ENCODE data around the gene CUL9. TPM values are rescaled to one million over a fixed set of nuclear protein-coding genes. Genes with fewer than 3 reads are reported as not detected.

The CUL9 gene
- polyA plus RNA-seq, 1 donor = 17.8 TPM

DNA sequence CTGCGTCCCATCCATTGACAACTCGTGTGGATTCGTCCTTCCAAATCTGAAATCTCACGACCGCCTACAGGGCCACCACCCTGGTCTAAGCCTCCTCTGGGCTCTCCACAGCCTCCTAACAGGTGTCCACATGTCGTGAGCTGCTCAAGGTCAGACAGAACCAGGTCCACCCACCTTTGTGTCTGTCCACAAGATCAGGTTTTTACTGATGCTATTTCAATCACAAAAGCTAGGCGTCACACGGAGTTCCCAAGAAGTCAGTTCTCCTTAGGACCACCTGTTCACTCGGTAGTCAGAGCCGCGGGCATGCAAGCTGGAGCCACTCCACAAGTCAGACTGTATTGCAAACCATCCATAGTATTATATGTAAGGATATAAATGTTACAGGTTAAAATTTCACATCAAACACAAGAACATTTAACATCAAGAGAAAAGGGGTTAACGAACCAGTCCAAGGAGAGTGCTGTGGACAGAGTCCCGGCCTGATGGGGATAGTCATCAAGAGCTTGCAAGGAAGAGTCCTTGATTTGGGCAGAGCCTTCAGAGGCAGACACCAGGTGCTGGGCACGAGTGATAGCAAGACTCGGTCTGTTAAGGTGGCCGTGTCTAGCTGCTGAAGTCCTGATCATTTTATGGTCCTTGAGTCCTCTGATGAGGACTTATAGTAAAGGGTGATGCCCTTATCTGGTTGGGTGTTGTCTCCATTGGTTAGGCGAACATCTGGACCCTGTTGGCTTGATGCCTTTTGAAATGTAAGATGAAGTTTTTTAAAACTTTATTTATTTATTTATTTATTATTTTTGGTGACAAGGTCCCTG is 48.0 kb downstream of the CUL9 start:
- no peak for DNase-seq (ENCODE audit: low read depth)

DNA sequence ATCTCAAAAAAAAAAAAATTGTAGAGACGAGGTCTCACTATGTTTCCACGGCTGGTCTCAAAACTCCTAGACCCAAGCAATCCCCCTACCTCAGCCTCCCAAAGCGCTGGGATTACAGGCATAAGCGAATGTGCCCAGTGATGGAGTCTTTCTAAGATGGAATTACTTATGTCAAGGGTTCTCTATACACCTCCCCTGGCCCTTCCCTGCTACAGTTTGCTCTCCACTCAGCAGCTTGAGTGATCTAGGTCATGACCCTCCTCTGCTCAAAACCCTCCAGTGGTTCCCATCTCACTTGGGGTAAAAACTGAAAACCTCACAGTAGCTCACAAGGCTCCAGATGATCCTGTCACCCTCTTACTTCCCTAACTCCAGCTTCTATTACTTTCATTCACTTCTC is 49.1 kb downstream of the CUL9 start:
- DNase-seq (ENCODE audit: low read depth) = no peak

DNA sequence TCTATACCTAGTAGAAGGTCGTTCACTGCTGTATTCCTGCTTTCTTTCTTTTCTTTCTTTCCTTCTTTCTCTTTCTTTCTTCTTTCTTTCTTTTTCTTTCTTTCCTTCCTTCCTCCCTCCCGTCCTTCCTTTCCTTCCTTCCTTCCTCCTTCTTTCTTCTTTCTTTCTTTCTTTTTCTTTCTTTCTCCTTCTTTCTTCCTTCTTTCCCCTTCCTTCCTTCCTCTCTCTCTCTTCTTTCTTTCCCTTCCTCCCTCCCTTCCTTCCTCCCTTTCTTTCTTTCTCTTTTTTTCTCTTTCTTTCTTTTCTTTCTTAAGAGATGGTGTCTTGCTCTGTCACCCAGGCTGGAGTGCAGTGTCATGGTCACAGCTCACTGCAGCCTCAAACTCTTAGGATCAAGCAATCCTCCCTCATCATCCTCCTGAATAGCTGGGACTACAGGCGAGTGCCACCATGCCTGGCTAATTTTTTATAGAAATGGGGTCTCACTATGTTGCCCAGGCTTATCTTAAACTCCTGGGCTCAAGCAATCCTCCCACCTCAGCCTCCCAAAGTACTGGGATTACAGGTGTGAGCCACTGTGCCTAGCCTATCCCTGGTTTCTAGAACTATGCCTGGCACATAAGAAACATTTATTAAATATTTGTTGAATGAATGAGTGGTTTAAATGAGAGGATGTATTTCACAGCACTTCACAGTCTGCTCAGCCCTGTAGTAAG is 49.9 kb downstream of the CUL9 start:
- DNase-seq (ENCODE audit: low read depth) = no peak

DNA sequence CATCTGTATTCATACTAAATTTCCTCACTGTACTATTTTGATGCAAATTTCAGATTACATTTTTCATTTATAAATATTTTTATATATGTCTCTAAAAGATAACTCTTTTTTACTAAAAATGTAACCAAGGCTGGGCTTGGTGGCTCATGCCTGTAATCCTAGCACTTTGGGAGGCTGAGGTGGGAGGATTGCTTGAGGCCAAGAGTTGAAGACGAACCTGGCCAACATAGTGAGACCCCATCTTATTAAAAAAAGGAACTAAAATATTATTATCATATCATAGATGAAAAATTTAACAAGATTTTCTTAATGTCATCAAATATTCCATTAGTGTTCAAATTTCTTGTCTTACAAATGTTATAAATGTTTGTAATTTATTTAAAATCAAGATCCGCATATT is 53.8 kb downstream of the CUL9 start:
- DNase-seq (ENCODE audit: low read depth) = no peak

DNA sequence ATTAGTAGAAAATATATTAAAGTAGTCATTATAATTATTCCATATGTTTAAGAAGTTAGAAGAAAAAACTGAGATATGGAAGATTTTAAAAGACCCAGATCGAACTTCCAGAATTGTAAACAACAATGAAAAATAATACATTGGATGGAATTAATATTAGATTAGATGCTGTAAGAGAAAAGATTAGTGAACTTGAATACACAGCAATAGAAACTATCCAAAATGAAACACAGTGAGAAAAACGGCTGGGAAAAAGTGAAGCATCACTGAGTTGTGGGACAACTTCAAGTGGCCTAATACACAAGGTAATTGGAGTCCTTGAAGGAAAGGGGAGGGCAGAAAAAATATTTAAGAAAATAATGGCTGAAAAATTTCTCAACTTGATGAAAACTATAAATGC is 57.1 kb downstream of the CUL9 start:
- DNase-seq (ENCODE audit: low read depth) = no peak

DNA sequence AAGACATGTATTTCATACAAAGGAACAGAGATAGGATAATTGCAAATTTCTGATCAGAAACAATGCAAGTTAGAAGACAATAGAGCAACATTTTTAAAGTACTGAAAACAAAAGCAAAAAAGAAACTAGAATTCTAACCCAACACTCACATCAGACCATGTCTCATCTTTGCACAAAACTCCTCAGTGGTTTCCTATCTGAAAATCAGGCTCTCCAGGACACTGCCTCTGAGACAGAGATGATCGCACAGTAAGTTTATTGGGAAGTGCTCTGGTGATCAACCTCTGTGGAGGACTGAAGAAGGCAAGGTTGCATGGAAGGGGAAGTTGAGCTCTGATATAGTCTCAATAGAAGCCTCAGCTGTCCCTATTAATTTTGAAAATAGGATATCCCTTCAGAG is 59.0 kb downstream of the CUL9 start:
- DNase-seq (ENCODE audit: low read depth) = no peak

DNA sequence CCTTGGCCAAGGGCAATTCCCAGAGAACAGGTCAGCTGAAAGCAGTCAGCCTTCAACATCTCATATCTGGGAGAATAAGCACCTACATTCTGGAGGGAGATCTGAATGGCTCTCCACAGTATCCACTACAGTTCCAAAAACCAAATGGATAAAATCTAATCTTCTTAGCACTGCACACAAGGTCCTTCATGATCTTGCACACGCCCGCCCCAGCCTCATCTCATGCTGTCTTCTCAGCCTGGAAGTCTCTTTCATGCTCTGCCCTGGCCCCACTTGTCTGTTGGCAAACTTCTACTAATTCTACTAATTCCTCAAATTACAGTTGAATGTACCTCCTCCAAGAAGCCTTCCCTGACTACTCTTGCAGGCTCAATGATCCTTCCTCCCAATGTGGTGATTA is 59.5 kb downstream of the CUL9 start:
- DNase-seq (ENCODE audit: low read depth) = no peak

DNA sequence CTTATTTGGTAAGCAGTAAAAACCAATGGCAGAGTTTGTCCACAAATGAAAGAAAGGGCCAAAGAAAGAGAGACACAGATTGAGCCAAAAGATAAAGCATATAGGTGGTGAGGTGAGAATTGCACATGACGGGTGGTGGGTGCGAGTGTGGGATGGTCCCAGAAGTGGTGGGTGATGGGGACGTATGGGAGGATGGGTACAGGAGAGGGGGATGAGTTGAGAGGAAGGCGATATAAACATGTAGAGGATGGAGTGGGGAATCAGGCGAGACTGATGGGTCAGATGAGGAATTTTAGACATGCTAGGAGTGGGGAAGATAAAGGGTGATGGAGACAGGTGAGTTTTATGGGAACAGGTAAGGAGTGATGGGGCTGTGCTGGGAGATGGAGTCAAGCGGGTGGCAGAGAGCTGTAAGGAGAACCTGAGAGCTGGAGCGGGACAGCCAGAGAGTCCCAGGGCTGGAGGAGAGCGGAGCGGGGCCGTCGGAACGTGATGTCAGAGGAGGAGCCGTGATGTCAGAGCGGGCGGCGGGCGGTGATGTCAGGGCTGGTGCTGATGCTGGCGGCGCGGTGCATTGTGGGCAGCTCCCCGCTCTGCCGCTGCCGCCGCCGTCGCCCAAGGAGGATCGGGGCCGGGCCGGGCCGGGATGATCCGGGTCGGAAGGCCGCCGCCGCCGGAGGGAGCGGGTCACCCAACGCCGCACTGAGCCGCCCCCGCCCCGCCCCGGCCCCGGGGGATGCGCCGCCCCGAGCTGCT is 61.1 kb downstream of the CUL9 start, which contains the start of gene TTBK1:
Gene TTBK1, plus strand, starts transcription at position 574 of the 756 bp plus-strand sequence. CDS start 3,180 bp downstream, outside the sequence.
- DNase-seq (ENCODE audit: low read depth) = no peak

DNA sequence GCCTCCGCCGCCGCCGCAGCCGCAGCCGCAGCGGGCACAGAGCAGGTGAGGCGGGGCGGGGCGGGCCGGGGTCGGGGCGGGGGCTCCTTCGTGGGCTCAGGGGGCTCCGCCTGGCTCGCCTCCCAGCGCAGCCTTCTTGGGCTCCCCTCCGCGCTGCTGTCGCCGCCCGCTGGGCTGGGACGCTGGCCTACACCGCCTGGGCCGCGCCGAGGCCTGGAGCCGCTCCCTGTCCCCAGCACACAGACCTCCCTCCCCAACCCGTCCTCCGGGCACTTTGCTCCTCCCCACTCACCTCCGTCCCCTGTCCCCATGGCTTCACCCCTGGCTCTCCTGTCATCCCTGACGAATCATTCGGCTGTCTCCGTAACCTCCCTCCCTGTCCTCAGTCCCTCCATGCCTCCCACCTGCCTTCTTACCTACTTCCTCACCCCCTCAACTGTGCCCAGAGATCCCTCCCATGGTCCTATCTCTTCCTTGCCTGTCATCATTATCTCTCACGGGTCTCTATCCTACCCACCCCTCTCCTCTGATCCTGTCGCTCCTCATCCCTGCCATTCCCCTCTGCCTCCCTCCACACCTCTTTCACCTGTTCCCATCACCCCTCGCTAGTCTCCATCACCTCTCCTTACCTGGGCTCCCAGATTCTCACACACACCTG is 61.8 kb downstream of the CUL9 start:
- no peak for DNase-seq (ENCODE audit: low read depth)

DNA sequence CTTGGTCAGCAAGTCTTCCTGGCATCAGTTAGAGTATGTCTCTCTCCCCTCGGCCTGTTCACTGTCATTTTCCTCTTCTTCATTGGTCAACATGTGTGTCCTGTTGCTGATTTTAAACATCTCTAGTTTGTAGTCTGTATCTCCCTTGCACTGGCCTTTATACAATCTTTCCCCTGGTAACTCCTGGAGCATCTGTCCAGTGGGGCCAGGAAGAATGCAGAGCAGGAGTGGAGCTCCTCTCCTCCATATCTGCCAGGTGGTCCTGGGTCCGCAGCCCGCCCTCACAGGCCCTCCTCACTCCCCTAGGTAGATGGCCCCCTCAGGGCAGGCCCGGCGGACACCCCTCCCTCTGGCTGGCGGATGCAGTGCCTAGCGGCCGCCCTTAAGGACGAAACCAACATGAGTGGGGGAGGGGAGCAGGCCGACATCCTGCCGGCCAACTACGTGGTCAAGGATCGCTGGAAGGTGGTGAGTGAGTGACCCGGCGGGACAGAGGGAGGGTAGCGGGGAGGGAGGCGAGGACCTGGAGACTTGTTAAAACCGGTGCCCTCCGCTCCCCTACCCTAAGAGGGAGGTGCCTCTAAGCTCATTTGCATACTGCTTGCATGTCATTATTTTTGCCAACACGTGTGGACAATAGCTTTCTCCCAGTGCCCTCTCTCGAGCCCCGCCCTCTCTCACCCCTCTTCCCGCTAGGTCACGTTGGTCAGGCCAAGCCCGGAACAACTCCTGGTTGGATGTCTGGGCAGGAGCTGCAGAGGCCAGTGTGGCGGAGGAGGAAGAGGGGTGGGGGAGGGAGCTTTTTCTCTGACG is 64.5 kb downstream of the CUL9 start:
- DNase-seq (ENCODE audit: low read depth) = no peak

DNA sequence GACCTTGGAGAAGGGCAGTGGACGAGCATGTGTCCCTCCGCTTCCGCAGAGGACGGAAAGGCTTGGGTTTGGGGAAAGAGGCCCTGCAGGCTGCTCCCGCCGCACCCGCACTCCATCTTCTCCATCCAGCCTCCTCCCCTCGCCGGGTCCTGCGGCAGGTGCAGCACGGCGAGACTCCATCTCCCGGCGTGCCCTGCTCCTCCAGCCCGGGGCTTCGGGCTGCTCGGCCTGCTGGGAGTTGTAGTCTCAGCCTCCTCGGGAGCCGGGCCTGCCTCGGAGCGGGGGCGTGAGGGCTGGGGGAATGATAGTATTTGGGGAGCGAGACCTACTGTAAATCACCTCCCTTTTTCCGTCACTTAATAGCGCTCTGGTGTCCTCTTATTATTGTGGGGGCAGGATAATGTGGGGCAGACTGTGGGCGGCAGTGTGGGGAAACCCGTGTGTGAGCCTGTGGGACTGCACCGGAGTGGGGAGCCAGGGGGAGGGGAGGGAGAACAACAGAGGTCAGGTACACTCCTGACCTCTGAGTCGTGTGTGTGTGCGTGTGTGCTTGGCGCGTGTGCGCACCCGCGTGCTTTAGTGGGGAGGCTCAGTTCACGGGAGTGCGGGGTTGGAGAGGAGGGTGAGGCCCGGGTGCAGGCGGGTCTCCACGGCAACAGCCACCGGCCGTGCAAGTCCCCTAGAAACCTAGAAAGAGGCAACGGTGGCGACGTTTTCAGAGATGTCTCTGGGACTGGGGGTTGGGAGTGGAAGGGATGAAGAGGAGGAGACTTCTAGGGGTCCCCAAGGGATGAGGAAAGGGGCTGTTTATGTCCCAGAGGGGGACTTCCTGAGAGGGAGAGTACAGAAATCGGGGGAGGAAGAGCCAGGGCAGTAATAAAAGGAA is 65.4 kb downstream of the CUL9 start:
- no peak for DNase-seq (ENCODE audit: low read depth)

DNA sequence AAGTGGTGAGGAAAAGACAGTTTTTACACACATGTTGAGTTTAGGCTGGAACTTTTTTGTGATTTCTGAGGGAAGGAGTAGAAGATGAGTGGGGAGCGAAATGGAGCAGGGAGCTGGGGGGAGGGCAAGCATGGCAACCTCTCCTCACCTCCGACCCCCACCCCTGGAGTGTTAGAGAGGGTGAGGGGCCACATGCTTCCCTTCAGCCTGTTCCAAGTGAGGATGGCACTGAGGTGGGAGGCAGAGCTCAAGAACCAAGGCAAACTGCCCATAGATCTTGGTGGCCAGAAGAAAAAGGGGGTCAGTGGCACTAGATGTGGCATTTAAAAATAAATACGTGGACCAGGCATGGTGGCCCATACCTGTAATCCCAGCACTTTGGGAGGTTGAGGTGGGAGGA is 66.1 kb downstream of the CUL9 start:
- DNase-seq (ENCODE audit: low read depth) = no peak

DNA sequence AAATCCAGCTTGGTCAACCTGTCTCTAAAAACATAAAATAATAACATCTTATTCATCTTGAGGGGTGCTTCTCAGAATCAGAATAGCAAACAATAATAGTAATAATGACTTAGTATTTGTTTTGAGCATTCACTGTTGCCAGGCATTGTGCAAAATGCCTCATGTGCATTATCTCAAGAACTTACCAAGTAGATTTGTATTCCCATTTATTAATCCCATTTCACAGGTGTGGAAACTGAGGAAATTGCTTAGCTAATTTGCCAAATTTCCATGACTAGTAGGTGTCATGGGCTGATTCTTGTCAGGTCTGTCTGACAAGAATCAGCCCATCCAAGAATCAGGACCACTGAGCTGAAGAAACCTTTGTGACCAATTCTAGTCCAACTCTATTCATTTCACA is 66.8 kb downstream of the CUL9 start:
- no peak for DNase-seq (ENCODE audit: low read depth)

DNA sequence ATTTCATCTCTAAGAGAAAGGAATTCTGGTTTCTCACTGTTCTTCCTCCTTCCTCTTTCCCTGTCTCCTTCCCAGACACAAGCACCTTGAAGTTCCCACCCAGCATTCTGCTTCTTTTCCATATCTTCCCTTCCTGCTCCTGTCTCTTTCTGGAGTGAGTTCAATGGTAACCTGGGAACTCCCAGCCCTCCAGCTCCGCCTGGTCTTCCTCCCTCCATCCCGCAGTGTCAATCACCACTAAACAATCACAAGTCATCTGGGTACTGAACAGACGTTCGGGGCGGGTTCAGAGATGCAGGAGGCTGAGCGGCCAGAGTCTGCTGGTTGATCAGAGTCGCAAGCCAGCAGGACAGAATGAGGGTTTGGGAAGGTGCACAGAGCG is 69.0 kb downstream of the CUL9 start:
- no peak for DNase-seq (ENCODE audit: low read depth)

DNA sequence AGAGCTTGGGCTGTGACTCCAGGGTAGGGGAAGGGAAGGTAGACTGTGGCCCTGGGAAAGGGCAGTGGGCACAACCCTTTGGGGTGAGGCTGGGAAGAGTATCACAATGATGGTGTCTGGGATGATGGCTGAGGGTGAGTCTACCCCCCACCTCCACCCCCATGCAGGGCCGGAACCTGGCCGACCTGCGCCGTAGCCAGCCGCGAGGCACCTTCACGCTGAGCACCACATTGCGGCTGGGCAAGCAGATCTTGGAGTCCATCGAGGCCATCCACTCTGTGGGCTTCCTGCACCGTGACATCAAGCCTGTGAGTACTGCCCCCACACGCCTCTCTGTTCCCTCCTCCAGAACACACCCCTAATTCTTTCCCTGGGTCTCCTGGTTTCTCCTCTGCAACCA is 71.4 kb downstream of the CUL9 start:
- DNase-seq (ENCODE audit: low read depth) = no peak

DNA sequence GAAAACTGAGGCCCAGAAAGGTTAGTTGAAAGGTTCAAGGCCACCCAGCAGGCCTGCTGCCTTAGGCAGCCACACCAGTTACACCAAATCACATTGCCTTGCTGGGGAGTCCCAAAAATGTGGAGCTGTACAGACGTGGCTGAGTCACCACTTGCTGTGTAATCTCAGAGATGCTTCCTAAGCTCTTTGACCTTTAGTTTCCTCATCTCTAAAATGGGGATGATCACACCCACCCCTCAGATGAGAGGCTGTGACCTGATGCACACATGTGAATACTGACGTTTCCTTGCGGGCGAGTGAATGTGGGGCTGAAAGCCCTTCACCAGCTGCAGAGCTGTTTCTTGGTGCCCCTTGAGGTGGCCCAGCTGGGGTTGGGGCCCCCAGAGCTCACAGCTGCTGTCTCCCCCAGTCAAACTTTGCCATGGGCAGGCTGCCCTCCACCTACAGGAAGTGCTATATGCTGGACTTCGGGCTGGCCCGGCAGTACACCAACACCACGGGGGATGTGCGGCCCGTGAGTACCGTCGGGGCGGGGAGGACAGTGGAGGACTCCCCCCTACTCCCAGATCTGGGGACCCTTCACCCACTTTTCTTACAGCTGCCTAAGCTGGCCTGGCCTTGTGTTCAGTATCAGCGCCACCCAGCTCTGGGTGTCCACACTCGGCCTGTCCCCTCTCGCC is 72.3 kb downstream of the CUL9 start:
- DNase-seq (ENCODE audit: low read depth) = no peak

DNA sequence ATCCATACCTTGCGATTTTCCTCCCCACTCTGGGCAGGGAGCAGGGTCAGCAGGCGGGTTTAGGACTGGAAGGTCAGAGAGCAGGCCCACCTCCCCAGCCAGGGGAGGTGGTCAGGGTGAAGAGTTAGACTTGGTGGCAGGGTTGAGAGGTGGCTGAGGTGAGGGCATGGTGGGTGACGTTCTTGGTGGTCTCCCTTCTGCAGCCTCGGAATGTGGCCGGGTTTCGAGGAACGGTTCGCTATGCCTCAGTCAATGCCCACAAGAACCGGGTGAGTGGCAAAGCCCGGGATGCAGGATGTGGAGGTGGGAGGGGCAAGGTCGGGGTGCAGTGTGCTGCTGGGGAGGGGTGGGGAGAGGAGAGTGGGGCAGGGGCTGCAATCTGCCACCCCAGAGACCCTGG is 72.8 kb downstream of the CUL9 start:
- no peak for DNase-seq (ENCODE audit: low read depth)

DNA sequence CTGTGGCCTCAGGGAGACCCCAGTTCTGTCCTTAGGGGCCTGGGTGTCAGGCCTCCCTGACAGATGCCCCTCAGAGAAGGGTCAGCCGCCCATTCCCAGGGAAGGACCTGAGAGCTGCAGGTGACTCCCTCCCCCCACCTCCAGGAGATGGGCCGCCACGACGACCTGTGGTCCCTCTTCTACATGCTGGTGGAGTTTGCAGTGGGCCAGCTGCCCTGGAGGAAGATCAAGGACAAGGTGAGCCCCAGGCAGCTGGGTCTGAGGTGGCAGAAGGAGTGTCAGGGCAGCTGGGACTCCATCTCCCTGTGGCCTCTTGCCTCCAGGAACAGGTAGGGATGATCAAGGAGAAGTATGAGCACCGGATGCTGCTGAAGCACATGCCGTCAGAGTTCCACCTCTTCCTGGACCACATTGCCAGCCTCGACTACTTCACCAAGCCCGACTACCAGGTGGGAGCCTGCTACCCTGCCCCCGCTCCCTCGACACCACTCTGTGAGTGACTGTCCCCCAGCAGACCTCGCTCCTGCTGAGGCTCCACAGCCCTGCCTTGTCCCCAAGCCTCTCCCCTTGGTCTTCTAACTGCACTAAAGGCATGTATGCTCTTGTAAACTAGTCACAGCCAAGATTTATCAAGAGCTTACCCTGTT is 73.5 kb downstream of the CUL9 start:
- no peak for DNase-seq (ENCODE audit: low read depth)
